GM23338 (cell line): Measurements from ENCODE around the gene NUP43. TPM values are rescaled to one million over a fixed set of nuclear protein-coding genes. Genes with fewer than 3 reads are reported as not detected.

Experiments used
- polyA plus RNA-seq: library from polyadenylated mRNA; unstranded; fragments of >200 nt; fragmentation: Nextera tagmentation; extraction: Ambion mirVana; gene quantifications from 2 replicates; pipeline ENCODE4 v1.2.1, GENCODE V29; 2016
- total RNA-seq: library from RNA; depleted of rRNA; stranded (reverse); fragments of >200 nt; shearing (Covaris generic); gene quantifications from 2 replicates; pipeline ENCODE4 v1.2.3, GENCODE V29; 2014; rRNA removed

Gene NUP43
- total and polyA plus RNA-seq, 2 experiments from 2014 or later = 23.4 to 71.8 TPM

Other genes starting within 250 kb of the NUP43 start
- 29.7 and 35.1 TPM in 2 replicates for gene PPIL4, start 200.5 kb downstream of the NUP43 start, total RNA-seq
- gene PPIL4, start 200.5 kb downstream of the NUP43 start, polyA plus RNA-seq = 35.3 and 47.3 TPM in 2 replicates
- 13.4 and 19.2 TPM in 2 replicates for gene GINM1, start 180.2 kb downstream of the NUP43 start, total RNA-seq
- 23.5 and 24.1 TPM in 2 replicates for gene GINM1, start 180.2 kb downstream of the NUP43 start, polyA plus RNA-seq
- gene KATNA1, start 97.8 kb downstream of the NUP43 start, total RNA-seq = 21.4 and 26.3 TPM in 2 replicates
- gene KATNA1, start 97.8 kb downstream of the NUP43 start, polyA plus RNA-seq = 17.2 and 19.1 TPM in 2 replicates
- gene LATS1, start 28.4 kb downstream of the NUP43 start, total RNA-seq = 17.2 and 18.8 TPM in 2 replicates
- gene LATS1, start 28.4 kb downstream of the NUP43 start, polyA plus RNA-seq = 6.7 and 7.5 TPM in 2 replicates
- gene PCMT1, start 3.2 kb upstream of the NUP43 start, total RNA-seq = 161 and 168 TPM in 2 replicates
- gene PCMT1, start 3.2 kb upstream of the NUP43 start, polyA plus RNA-seq = 79.5 and 87.6 TPM in 2 replicates
- gene LRP11, start 117.8 kb upstream of the NUP43 start, total RNA-seq = 31.5 and 37.1 TPM in 2 replicates
- gene LRP11, start 117.8 kb upstream of the NUP43 start, polyA plus RNA-seq = 9.3 and 10.8 TPM in 2 replicates
- gene RAET1E, start 151.6 kb upstream of the NUP43 start, total RNA-seq = not detected in 2 replicates
- gene RAET1E, start 151.6 kb upstream of the NUP43 start, polyA plus RNA-seq = not detected in 2 replicates
- gene RAET1G, start 176.6 kb upstream of the NUP43 start, total RNA-seq = not detected in 2 replicates
- not detected in 2 replicates for gene RAET1G, start 176.6 kb upstream of the NUP43 start, polyA plus RNA-seq
- 1.1 TPM in 1 of 2 replicates, not detected in the other for gene ULBP2, start 195.5 kb upstream of the NUP43 start, total RNA-seq
- gene ULBP2, start 195.5 kb upstream of the NUP43 start, polyA plus RNA-seq = 0.21 TPM in 1 of 2 replicates, not detected in the other
- 1.0 and 1.7 TPM in 2 replicates for gene ULBP1, start 217.4 kb upstream of the NUP43 start, total RNA-seq
- gene ULBP1, start 217.4 kb upstream of the NUP43 start, polyA plus RNA-seq = 0.74 and 1.3 TPM in 2 replicates